ENCODE data around the gene IVD. TPM values are rescaled to one million over a fixed set of nuclear protein-coding genes. Genes with fewer than 3 reads are reported as not detected.

Gene IVD
- total RNA-seq, 4 donors from 2014 or later = 27.4 to 34.1 (median 29.1) TPM

GRCh38 chr15:40444736-40445135 lies 39.1 kb downstream of the IVD start:
- in situ Hi-C loops (cut with MboI; ENCODE audit: low sequenced_read_pairs in 4 of 4) (no loop called here), intact Hi-C loops (cut with DNase I; ENCODE audit: low total_unique reads) (loop anchor here (10.0 kb wide), 1 partner anchor 120 kb away; the partner anchor contains the start of genes CCDC32 and RPUSD2)
- Histone ChIP-seq H3K27me3 (no peaks in the 10 kb centered on the region), H3K4me1 (peaks cover 7 to 9% of the 10 kb centered on the region in 2 donors), H3K9me3 (no peaks in the 10 kb centered on the region), H3K4me3 (no peak overlapping the region), H3K36me3 (no peaks in the 10 kb centered on the region), H3K27ac (no peak overlapping the region)
- DNase-seq = no peak
- no peak for ATAC-seq
- TF ChIP-seq CTCF (IDR thresholded peaks at IDR 0.05 in 4 of 5, conservative IDR thresholded peaks at IDR 0.05 in 1 of 5) (no peak), POLR2A (IDR thresholded peaks at IDR 0.05) (no peak)

- intact Hi-C loops (cut with DNase I; ENCODE audit: low total_unique reads) (loop anchor here (10.0 kb wide), 1 partner anchor 119 kb away; the partner anchor contains the start of genes CCDC32 and RPUSD2), in situ Hi-C loops (cut with MboI; ENCODE audit: low sequenced_read_pairs in 4 of 4) (no loop called here)
- Histone ChIP-seq H3K4me1 (peaks cover 5 to 9% of the 10 kb centered on the region in 2 donors), H3K27me3 (no peaks in the 10 kb centered on the region), H3K4me3 (no peak overlapping the region), H3K9me3 (no peaks in the 10 kb centered on the region), H3K36me3 (no peaks in the 10 kb centered on the region), H3K27ac (no peak overlapping the region)
- DNase-seq = no peak
- TF ChIP-seq POLR2A (IDR thresholded peaks at IDR 0.05) = no peak
- TF ChIP-seq CTCF (IDR thresholded peaks at IDR 0.05 in 4 of 5, conservative IDR thresholded peaks at IDR 0.05 in 1 of 5) = no peak
- ATAC-seq = no peak
Observed at GRCh38 chr15:40445421-40445922, 39.9 kb downstream of the IVD start.

GRCh38 chr15:40446144-40446543 lies 40.5 kb downstream of the IVD start:
- H3K27ac ChIP-seq = no peak overlapping the region
- intact Hi-C loops (cut with DNase I; ENCODE audit: low total_unique reads) (loop anchor here (10.0 kb wide), 1 partner anchor 119 kb away; the partner anchor contains the start of genes CCDC32 and RPUSD2), in situ Hi-C loops (cut with MboI; ENCODE audit: low sequenced_read_pairs in 4 of 4) (no loop called here)
- H3K9me3 ChIP-seq = no peaks in the 10 kb centered on the region
- DNase-seq (no peak), ATAC-seq (no peak)
- TF ChIP-seq CTCF (IDR thresholded peaks at IDR 0.05 in 4 of 5, conservative IDR thresholded peaks at IDR 0.05 in 1 of 5) = no peak
- no peak for TF ChIP-seq POLR2A (IDR thresholded peaks at IDR 0.05)
- no peaks in the 10 kb centered on the region for H3K27me3 ChIP-seq
- no peak overlapping the region for H3K4me3 ChIP-seq
- H3K4me1 ChIP-seq = peaks cover 5 to 9% of the 10 kb centered on the region in 2 donors
- H3K36me3 ChIP-seq = no peaks in the 10 kb centered on the region

- Histone ChIP-seq H3K4me3 (no peak overlapping the region), H3K27ac (no peak overlapping the region), H3K36me3 (no peaks in the 10 kb centered on the region), H3K4me1 (no peaks in the 10 kb centered on the region), H3K9me3 (no peaks in the 10 kb centered on the region), H3K27me3 (no peaks in the 10 kb centered on the region)
- ATAC-seq (no peak), DNase-seq (no peak)
- intact Hi-C loops (cut with DNase I; ENCODE audit: low total_unique reads) (loop anchor here (10.0 kb wide), 1 partner anchor 116 kb away; the partner anchor contains the start of genes CCDC32 and RPUSD2), in situ Hi-C loops (cut with MboI; ENCODE audit: low sequenced_read_pairs in 4 of 4) (no loop called here)
- TF ChIP-seq CTCF (IDR thresholded peaks at IDR 0.05 in 4 of 5, conservative IDR thresholded peaks at IDR 0.05 in 1 of 5) = no peak
Observed at GRCh38 chr15:40448354-40448753, 42.8 kb downstream of the IVD start.

- DNase-seq (no peak), ATAC-seq (no peak)
- H3K27me3 ChIP-seq = no peaks in the 10 kb centered on the region
- H3K4me3 ChIP-seq = no peak overlapping the region
- in situ Hi-C loops (cut with MboI; ENCODE audit: low sequenced_read_pairs in 4 of 4) (no loop called here), intact Hi-C loops (cut with DNase I; ENCODE audit: low total_unique reads) (loop anchor here (10.0 kb wide), 1 partner anchor 116 kb away; the partner anchor contains the start of genes CCDC32 and RPUSD2)
- H3K36me3 ChIP-seq = no peaks in the 10 kb centered on the region
- no peak overlapping the region for H3K27ac ChIP-seq
- no peak for TF ChIP-seq CTCF (IDR thresholded peaks at IDR 0.05 in 4 of 5, conservative IDR thresholded peaks at IDR 0.05 in 1 of 5)
- no peak for TF ChIP-seq POLR2A (IDR thresholded peaks at IDR 0.05)
- no peaks in the 10 kb centered on the region for H3K9me3 ChIP-seq
- H3K4me1 ChIP-seq = peaks cover 0 to 5% of the 10 kb centered on the region in 2 donors
Observed at GRCh38 chr15:40449275-40449674, 43.7 kb downstream of the IVD start.
